Left ventricle myocardium superior (tissue), 1 donor: ENCODE measurements around the gene ANGPTL1. TPM values are rescaled to one million over a fixed set of nuclear protein-coding genes. Genes with fewer than 3 reads are reported as not detected.

ENCODE experiments used
- ATAC-seq: fragments of 200-7000 bp; cut with Tn5 transposase; one replicate; pipeline ENCODE4 v1.9.1; 2020; ENCODE audit warnings: mild to moderate bottlenecking, moderate library complexity
- DNase-seq: peaks from one replicate; pipeline ENCODE4 v3.0.0-alpha.2; 2020
- intact Hi-C: fragments of 100-400 bp; cut with micrococcal nuclease; formaldehyde crosslinking; loops from one replicate; pipeline ENCODE4 v1.11.0; 2022
- long read RNA-seq: library from polyadenylated mRNA; unstranded; transcript quantifications from one replicate; pipeline ENCODE4 v2.0.0, GENCODE V29; 2021
- total RNA-seq: library from RNA; stranded (reverse); fragmentation: NEBNext Ultra II Directional; extraction: Animal tissue kit (Norgen Biotek cat#: 25700); gene quantifications from one replicate; pipeline ENCODE4 v1.2.1, GENCODE V29; 2021
- donor health status: DM: no; HTN: yes; CAD: no; lungs with severe emphysema.

The ANGPTL1 gene, protein sequence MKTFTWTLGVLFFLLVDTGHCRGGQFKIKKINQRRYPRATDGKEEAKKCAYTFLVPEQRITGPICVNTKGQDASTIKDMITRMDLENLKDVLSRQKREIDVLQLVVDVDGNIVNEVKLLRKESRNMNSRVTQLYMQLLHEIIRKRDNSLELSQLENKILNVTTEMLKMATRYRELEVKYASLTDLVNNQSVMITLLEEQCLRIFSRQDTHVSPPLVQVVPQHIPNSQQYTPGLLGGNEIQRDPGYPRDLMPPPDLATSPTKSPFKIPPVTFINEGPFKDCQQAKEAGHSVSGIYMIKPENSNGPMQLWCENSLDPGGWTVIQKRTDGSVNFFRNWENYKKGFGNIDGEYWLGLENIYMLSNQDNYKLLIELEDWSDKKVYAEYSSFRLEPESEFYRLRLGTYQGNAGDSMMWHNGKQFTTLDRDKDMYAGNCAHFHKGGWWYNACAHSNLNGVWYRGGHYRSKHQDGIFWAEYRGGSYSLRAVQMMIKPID
- total RNA-seq = 6.6 TPM
- long read RNA-seq, partial matches to known transcripts = 5 of 9 reads
- long read RNA-seq, other reads (novel, unspliced or antisense) = 1 of 9 reads

DNA sequence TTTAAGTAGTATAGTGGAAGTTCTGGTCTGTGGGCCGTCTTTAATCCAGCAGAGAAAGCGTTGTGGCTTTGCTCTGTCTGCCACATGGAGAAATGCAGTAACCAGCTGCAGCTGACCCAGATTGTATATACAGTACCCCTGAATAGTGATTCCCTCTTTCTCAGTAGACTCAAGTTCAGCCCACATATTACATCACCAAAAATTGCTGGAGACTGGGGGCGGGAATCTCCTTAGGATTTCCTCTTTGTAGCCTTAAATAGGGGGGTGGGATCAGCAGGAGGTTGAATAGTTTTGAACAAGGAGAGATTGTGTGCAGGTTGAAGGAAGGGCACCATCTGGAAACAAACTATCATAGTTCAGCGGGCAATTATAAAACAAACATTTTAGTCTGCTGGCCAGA, at the start of gene ANGPTL1:
ANGPTL1 (minus strand) TSS at position 134 of the 400 bp plus-strand sequence. CDS start 5,301 bp downstream, outside the sequence.
- intact Hi-C loops = no loop called here
- DNase-seq = no peak
- peak; percentile 67 for ATAC-seq

DNA sequence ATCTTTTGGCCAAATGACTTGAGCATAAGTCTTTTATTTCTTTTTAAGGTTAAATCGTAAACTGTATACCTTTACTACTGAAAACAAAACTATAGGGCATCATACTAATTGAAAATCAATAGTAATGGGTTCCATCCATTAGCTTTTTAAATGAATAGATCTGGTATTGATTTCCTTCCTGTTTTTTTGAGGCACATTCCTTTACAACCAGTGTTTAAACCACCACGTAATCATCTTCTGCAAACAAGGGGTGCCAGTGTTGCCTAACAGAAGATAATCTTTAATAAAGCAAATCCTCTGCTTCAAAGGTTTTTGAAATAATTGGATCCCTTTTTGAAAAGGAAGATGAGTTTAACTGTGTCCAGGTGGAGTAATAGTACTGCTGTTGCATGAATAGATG, 48.7 kb upstream of the ANGPTL1 start:
- no peak for DNase-seq
- no peak for ATAC-seq
- intact Hi-C loops = no loop called here

DNA sequence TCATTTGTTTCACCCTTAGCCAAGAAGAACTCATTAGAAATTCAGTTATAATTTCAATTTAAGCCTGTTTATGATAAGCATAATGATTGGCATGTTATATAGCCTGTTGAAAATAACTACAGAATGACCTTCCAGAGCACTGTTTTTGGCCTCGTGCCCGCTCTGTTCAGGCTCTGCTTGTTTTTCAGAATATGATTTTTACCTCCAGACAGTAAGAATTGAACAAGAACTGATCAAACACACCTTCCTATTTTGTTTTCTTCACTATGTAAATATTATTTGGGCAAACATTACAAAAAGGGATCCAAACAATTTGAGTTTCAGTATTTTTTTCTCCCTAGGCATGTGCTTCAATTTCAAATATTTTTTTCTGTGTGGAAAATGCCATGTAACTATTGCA, 48.1 kb upstream of the ANGPTL1 start:
- ATAC-seq (peak; percentile 34), DNase-seq (peak; percentile 68)

DNA sequence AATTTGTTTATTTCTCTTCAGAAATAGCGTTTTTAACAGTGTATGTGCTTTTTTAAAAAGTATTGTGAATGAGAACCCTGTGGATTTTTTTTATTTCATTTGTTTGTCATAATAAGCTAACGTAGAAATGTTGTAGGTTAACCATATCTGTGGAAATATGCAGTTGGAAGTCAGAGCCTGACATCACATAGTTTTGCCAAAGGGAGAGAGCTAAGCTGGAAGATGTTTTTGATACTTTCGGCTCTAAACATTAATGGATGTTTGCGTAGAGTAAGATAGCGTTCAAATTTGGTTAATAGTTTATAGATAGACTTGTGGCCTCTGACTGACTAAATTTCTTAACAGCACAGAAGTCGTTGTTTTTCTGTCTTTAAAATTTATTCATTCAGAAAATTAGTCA, 47.4 kb upstream of the ANGPTL1 start:
- ATAC-seq = no peak
- no peak for DNase-seq
- intact Hi-C loops = no loop called here

More for the DNA sequence above, 48.1 kb upstream of the ANGPTL1 start:
- intact Hi-C loops = no loop called here

DNA sequence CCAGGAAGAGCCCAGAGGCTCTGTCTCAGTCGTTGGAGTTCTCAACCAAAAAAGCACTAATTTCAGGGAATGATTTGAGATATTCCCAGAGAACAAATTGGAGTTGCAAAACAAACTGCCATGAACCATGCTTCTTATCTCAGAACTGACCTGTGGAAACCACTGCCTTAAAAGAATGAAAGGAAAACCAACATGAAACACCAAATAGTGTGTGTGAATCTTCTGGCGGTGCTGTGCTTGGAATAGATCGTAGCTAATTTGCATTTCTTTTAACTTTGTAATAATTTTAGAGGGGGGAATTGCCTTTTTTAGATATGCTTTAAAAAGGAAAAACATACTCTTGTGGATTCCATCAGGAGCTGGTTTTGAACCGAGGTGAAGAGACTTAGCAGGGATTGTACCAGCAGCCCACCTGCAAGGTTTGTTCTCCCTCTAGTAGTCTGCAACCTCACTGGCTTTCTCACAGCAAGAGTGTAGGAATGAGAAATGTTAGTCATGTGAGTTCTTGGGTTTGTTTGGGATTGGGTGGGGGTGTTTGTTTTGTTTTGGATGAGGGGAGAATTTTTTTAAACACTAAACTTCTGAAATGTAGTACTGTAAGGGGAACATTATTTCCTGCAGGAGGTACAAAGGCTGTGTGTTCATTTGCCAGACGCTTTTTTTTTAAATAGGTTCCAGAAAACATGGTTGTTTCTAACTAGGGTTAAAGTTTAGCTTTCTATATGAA, 45.7 kb upstream of the ANGPTL1 start:
- intact Hi-C loops = no loop called here
- no peak for DNase-seq
- ATAC-seq = no peak

DNA sequence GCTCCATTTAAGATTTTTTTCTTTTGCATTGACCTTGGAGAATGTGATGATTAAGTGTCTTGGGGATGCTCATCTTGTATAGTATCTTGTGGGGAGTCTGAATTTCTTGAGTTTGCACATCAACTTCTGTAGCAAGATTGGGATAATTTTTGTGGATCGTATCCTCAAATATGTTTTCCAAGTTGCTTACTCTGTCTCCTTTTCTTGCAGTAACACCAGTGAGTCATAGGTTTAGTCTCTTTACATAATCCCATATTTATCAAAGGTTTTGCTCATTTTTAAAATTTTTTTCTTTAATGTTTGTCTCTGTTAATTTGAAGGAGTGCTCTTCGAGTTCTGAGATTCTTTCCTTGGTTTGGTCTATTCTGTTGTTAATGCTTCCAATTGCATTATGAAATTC, 41.7 kb upstream of the ANGPTL1 start:
- intact Hi-C loops = no loop called here

DNA sequence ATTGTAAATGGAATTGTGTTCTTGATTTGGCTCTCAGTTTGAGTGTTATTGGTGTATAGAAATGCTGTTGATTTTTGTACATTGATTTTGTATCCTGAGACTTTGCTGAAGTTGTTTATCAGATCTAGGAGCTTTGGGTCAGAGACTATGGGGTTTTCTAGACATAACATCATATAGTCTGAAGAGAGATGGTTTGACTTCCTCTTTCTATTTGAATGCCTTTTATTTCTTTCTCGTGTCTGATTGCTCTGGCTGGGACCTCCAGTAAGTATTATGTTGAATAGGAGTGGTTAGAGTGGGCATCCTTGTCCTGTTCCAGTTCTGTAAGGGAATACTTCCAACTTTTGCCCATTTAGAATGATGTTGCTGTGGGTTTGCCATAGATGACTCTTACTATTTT, 39.1 kb upstream of the ANGPTL1 start:
- intact Hi-C loops = no loop called here
- ATAC-seq (no peak), DNase-seq (no peak)

More for the DNA sequence above, 41.7 kb upstream of the ANGPTL1 start:
- ATAC-seq (no peak), DNase-seq (no peak)

DNA sequence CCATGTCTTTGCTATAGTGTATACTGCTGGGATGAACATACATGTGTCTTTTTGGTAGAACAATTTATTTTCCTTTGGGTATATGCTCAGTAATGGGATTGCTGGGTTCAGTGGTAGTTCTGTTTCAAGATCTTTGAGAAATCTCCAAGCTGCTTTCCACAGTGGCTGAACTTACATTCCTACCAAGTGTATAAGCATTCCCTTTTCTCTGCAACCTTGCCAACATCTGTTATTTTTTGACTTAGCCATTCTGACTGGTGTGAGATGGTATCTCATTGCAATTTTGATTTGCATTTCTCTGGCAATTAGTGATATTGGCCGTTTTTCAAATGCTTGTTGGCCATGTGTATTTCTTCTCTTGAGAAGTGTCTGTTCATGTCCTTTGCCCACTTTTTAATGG, 37.5 kb upstream of the ANGPTL1 start:
- no peak for ATAC-seq
- intact Hi-C loops = no loop called here
- DNase-seq = no peak

DNA sequence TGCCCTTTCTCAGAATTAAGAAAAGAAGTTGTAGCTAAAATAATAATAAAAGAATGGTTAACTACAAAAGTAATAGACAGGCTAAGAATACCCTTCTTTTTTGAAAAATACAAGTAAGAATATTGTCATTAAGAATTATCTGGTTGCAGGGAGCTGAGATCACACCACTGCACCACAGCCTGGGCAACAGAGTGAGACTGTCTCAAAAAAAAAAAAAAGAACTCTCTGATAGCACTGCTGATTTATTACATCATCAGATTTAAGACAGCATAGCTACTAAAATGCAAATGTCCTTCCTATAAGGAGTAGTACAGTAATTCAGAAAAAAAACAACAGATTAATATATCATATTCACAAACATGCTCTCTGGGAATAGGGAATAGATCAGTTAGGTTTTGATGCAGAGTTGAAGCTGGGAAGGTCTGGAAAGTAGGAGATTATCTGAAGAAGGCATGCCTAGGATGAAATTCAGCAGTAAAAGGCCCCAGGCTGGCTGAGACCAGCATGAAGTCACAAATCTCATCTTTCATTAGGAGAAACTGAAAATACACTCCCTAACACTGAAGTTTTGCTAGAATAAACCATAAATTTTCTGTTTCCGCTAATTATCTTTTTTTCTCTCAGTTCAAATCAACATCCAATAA, 30.7 kb upstream of the ANGPTL1 start:
- no peak for DNase-seq
- ATAC-seq = no peak
- intact Hi-C loops = no loop called here

DNA sequence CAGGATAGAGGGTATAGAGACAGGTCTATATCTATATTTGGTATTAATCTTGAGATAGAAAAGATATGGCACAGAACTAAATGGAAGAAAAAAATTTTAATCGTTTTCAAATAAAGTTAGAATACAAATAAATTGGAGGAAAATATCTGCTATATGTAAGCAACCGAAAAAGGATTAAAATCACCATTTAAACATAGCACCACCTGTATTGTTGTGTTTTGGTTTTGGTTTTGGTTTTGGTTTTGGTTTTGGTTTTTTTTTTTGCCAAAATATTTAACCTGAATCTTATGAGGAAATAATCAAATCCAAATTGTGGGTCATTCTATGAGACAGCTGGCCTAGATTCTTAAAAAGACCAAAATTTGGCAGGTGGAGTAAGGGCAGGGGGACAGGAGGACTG, 28.5 kb upstream of the ANGPTL1 start:
- ATAC-seq (no peak), DNase-seq (no peak)
- intact Hi-C loops = no loop called here

DNA sequence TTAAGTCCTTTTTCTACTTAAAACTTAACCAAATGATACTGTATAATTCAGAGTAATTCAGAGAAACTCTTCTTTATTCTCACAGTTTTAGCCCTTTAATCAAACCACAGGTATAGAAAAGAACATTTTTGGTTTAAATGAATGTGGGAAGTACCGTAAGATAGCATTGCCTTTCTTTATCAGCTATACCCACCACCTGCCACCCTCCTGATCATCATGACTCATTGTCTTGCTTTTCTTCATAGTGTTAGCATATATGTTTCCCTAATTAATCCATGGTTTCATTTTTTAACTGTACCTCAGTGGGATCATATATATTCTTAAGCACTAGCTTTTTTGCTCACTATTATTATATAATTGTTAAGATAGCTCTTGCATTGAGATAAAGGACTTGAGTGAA, 27.5 kb upstream of the ANGPTL1 start:
- intact Hi-C loops = no loop called here
- no peak for ATAC-seq
- DNase-seq = no peak

DNA sequence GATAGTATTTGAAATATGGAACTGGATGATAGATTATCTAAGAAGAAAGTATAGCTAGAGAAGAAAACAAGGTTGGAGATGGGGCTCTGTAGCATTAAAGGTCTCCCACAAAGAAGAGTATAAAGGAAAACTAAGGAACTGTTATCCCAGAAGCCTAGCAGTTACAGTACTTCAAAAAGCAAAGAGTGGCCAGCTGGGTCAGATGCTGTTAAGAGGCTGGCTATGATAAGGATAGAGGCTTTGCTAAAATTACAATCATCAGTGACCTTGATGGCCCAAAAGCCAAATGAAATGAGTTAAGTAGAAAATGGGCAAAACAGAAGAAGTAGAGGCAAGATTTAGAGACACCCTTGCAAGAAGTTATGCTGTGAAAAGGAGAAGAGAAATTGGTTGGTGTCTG, 25.1 kb upstream of the ANGPTL1 start:
- peak; percentile 55 for ATAC-seq
- intact Hi-C loops = no loop called here
- no peak for DNase-seq

DNA sequence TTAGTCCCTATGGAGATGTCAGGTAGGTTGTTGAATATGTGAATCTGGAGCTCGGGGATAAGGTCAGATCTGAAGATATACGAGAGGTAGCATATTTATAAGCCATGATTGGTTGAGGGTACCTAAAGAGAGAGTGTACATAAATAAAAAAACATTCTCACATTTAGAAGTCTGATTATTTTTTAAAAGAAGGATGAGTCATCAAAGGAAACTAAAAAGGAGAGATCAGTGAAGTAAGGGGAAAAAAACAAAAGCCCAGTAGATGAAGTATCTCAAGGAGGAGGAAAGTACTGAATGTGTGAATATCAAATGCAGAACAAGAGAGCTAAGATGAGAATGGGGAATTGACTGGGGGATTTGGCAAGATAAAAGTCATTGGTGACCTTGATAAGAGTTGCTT, 15.7 kb upstream of the ANGPTL1 start:
- ATAC-seq (no peak), DNase-seq (no peak)
- intact Hi-C loops = no loop called here

DNA sequence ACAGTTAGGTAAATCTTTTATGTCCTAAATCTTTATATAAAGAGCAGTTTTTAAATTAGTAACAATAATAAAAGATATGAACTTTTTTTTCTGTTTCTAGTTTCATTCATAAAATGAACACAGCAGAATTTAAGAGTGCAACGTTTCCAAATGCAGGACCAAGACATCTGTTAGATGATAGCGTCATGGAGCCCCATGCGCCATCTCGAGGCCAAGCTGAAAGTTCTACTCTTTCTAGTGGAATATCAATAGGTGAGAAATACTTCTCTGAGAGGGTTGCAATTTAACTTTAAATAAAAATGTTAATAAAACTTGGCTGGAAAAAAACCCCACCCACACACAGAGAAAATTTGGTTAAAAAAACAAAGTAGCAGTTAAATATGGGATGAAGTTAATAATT, 15.0 kb upstream of the ANGPTL1 start:
- ATAC-seq (no peak), DNase-seq (no peak)
- intact Hi-C loops = no loop called here

DNA sequence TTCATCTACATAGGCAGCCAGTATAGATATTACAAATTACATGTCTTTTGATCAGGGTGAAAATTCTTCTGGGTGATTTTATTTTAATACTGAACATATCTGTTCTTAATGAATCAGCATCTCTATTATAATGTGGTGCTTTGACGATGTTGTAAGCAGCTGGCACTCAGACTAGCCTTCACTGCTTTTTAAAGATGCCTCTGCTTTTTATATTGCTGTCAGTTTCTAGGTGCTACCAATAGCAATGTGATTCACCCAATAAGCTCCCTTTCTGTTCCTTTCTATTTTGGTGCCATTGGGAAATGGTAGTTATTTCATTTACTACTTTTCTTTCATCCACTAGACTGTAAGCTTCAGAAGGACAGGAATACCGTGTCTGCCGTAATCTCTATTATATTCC, 11.1 kb upstream of the ANGPTL1 start:
- no peak for ATAC-seq
- DNase-seq = no peak
- intact Hi-C loops = no loop called here

DNA sequence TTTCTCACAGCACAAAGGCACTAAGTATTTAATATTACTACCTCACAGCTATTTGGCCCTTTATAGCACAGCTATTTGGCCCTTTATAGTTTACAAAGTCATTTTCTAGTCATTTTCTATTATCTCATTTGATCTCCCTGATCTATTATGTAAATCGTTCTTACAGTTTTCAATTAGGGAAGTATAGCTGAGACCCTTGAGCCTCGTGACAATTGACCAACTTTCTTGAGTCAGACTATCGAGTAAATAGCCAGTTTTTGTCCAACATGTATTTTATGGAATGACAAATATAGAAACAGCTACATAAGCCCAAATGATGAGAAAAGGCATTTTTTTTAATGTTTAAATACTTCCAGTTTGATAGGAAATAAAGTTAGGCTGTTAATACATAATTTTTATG, 7.0 kb upstream of the ANGPTL1 start:
- ATAC-seq = no peak
- no peak for DNase-seq
- intact Hi-C loops = no loop called here

DNA sequence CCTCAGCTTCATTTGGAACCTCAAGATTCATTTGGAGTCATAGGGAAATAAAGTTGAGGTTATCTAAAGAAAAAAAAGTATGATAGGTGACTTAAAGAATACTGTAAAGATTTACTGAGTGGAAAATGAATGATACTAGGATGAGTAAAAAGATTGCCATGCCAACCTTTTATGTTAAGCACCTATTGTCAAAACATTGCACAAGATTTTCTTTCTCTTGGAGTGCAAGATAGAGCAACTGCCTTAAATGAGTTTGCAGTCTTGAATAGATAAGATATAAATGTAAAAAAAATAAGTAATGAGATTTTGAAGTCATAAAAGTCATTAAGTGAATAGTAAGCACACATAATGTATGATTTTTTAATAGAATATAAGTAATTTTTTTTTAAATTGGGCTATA, 5.1 kb upstream of the ANGPTL1 start:
- intact Hi-C loops = no loop called here
- DNase-seq (no peak), ATAC-seq (no peak)

DNA sequence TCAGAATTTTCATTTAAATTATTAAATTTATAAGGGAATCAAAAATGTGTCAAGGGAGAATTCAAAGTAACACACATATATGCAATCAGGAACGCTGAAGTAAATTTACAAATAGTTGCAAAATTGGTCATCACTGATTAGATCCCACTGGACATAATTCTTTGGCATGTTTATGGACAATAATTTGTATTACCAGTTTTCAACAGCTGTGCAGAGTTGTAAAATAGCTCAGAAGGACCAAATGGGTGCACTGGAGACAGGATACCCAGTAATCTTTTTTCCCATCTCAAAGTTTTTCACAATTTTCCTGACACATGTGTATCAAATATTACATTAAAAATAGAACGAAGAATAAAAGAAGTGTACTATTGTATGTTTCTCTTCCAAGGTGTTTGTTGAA, 4.1 kb upstream of the ANGPTL1 start:
- DNase-seq = no peak
- no peak for ATAC-seq
- intact Hi-C loops = no loop called here

DNA sequence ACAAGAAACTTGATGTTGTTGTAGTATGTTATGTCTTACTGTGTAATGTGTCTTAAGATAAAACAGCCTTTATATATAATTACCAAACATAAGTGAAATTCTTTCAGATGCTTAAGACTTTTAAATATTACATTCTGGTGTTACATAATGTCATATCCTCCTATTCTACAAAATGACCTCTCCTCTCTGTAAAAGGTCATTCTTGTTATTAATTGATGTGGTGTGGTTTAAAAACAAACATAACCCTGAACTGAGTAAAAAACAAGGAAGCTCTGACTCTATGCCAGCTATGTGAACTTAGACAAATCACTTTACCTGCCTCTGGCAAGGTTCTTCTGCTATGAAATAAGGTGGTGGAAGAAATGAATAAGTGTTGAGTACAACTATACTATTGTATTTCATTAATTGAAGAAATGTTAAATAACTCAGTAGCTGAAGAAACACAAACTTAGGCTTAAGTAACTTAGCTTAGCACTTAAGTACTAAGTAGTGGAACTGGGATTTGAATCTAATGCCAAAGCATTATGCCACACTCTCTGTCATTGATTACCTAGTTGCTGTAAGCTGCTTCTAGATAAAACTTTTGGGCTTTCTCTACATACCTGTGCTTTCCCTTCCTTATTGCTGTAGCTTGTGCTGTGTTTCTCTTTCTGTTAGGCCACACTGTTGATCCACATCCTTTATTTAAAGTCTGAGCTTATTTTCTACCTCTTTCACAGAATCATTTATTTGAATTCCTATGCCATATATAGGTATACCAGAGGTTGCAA, 859 bp upstream of the ANGPTL1 start:
- DNase-seq (no peak), ATAC-seq (no peak)
- intact Hi-C loops = no loop called here
